ENCODE results near the gene PLET1. TPM values are rescaled to one million over a fixed set of nuclear protein-coding genes. Genes with fewer than 3 reads are reported as not detected.
"Not testable (repeated sequence)": the region's sequence is repeated elsewhere in the genome, so short reads cannot be mapped to it uniquely, and the experiment has no call there.

Gene PLET1
- total and polyA plus RNA-seq, 4 donors = 0.15 TPM; not detected in 3

DNA sequence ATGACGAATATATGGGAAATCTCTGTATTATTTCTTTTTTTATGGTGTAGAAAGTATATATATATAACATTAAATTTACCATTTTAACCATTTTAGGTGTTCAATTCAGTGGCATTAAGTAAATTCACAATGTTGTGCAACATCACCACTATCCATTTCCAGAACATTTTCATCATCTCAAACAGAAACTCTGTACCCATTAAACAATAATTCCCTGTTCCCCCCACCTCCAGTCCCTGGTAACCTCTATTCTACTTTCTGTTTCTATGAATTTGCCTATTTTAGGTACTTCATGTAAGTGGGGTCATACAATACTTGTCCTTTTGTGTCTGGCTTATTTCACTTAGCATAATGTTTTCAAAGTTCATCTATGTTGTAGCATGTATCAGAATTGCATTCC is 49.8 kb downstream of the PLET1 start:
- Histone ChIP-seq H3K27ac (ENCODE audit: low read depth, low read length) (no peak overlapping the region), H3K4me1 (ENCODE audit: control insufficient read depth, insufficient read depth, low read length) (no peaks in the 10 kb centered on the region), H3K27me3 (ENCODE audit: control insufficient read depth, insufficient read depth, low read length) (no peaks in the 10 kb centered on the region), H3K4me3 (ENCODE audit: low read depth, low read length) (no peak overlapping the region), H3K36me3 (ENCODE audit: control insufficient read depth, insufficient read depth, low read length) (no peaks in the 10 kb centered on the region), H3K9me3 (ENCODE audit: control insufficient read depth, insufficient read depth, low read length) (no peaks in the 10 kb centered on the region)
- no peak for DNase-seq (ENCODE audit: low read depth in 4 of 6, low spot score in 6 of 6)
- no CpG with 5 or more reads among the region's 1 CpG for WGBS (ENCODE audit: insufficient coverage)

GRCh38 chr11:112206071-112206470 is 54.6 kb downstream of the PLET1 start:
- H3K4me1 ChIP-seq (ENCODE audit: control insufficient read depth, insufficient read depth, low read length) = no peaks in the 10 kb centered on the region
- 96% methylated on average over 23 of the region's 23 CpGs for WGBS (ENCODE audit: insufficient coverage)
- no peak for DNase-seq (ENCODE audit: low read depth in 4 of 6, low spot score in 6 of 6)
- H3K27me3 ChIP-seq (ENCODE audit: control insufficient read depth, insufficient read depth, low read length) = no peaks in the 10 kb centered on the region
- H3K27ac ChIP-seq (ENCODE audit: low read depth, low read length) = no peak overlapping the region
- H3K36me3 ChIP-seq (ENCODE audit: control insufficient read depth, insufficient read depth, low read length) = no peaks in the 10 kb centered on the region
- H3K9me3 ChIP-seq (ENCODE audit: control insufficient read depth, insufficient read depth, low read length) = no peaks in the 10 kb centered on the region
- H3K4me3 ChIP-seq (ENCODE audit: low read depth, low read length) = no peak overlapping the region

DNA sequence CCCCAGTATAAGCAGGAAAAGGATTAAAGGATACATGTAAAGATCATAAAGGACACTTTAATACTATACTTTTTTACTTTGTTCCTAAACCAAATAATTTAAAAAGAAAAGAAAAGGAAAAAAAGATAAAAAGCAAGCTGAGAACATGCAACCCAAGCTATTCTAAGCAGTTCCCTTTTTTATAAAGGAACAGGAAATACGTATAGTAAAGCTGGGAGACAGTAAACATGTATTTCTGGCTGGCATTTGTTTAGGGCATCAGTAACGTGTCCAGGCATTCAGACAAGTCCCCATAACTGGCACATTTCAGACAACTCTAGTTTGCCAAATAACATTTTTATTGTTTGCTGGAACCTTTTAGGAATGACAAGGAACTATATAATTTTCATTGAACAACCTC is 60.4 kb downstream of the PLET1 start:
- Histone ChIP-seq H3K9me3 (ENCODE audit: control insufficient read depth, insufficient read depth, low read length) (no peaks in the 10 kb centered on the region), H3K27ac (ENCODE audit: low read depth, low read length) (no peak overlapping the region), H3K27me3 (ENCODE audit: control insufficient read depth, insufficient read depth, low read length) (no peaks in the 10 kb centered on the region), H3K36me3 (ENCODE audit: control insufficient read depth, insufficient read depth, low read length) (no peaks in the 10 kb centered on the region), H3K4me1 (ENCODE audit: control insufficient read depth, insufficient read depth, low read length) (no peaks in the 10 kb centered on the region), H3K4me3 (ENCODE audit: low read depth, low read length) (no peak overlapping the region)
- WGBS (ENCODE audit: insufficient coverage) = no CpG with 5 or more reads among the region's 2 CpGs
- no peak for DNase-seq (ENCODE audit: low read depth in 4 of 6, low spot score in 6 of 6)

- no CpG with 5 or more reads among the region's 4 CpGs for WGBS (ENCODE audit: insufficient coverage)
- DNase-seq (ENCODE audit: low read depth in 4 of 6, low spot score in 6 of 6); H3K4me1 ChIP-seq (ENCODE audit: control insufficient read depth, insufficient read depth, low read length); H3K4me3 ChIP-seq (ENCODE audit: low read depth, low read length); H3K27me3 ChIP-seq (ENCODE audit: control insufficient read depth, insufficient read depth, low read length); H3K36me3 ChIP-seq (ENCODE audit: control insufficient read depth, insufficient read depth, low read length); H3K27ac ChIP-seq (ENCODE audit: low read depth, low read length); H3K9me3 ChIP-seq (ENCODE audit: control insufficient read depth, insufficient read depth, low read length): not testable (repeated sequence)
Observed at GRCh38 chr11:112199101-112199500, 61.6 kb downstream of the PLET1 start.

Small RNAs within 50 kb of the gene (small RNA-seq; reads per million reads assigned to genes)
- gene MRPS36P4 (ENCODE audit: low replicate concordance) = not detected

Other genes with a start within 250 kb of the PLET1 start
- gene DLAT, start 235.5 kb downstream of the PLET1 start, total RNA-seq = 10 to 100 TPM; 36.5 to 58.3 TPM
- gene DLAT, start 235.5 kb downstream of the PLET1 start, polyA plus RNA-seq (ENCODE audit: insufficient read length in 2 of 2) = 10 to 100 TPM; 39.1 to 53.1 TPM
- 10 to 100 TPM in 1 of 2 donors, 1 to 10 TPM in 1; 5.4 to 12.9 TPM for gene PIH1D2, start 186.8 kb downstream of the PLET1 start, total RNA-seq
- 1 to 10 TPM; 5.3 to 9.3 TPM for gene PIH1D2, start 186.8 kb downstream of the PLET1 start, polyA plus RNA-seq (ENCODE audit: insufficient read length in 2 of 2)
- 10 to 100 TPM; 24.8 to 36.4 TPM for gene NKAPD1, start 186.6 kb downstream of the PLET1 start, total RNA-seq
- 10 to 100 TPM; 37.3 to 48.1 TPM for gene NKAPD1, start 186.6 kb downstream of the PLET1 start, polyA plus RNA-seq (ENCODE audit: insufficient read length in 2 of 2)
- 100 to 1,000 TPM in 1 of 2 donors, 10 to 100 TPM in 1; 73.3 to 122 TPM for gene TIMM8B, start 174.1 kb downstream of the PLET1 start, total RNA-seq
- gene TIMM8B, start 174.1 kb downstream of the PLET1 start, polyA plus RNA-seq (ENCODE audit: insufficient read length in 2 of 2) = 10 to 100 TPM; 74.7 to 80.2 TPM
- 100 to 1,000 TPM in 1 of 2 donors, 10 to 100 TPM in 1; 93.9 to 125 TPM for gene SDHD, start 174.0 kb downstream of the PLET1 start, total RNA-seq
- 10 to 100 TPM; 72.5 to 75.6 TPM for gene SDHD, start 174.0 kb downstream of the PLET1 start, polyA plus RNA-seq (ENCODE audit: insufficient read length in 2 of 2)
- gene IL18, start 96.8 kb downstream of the PLET1 start, total RNA-seq = 10 to 100 TPM in 1 of 2 donors, 1 to 10 TPM in 1; 7.8 to 18.2 TPM
- gene IL18, start 96.8 kb downstream of the PLET1 start, polyA plus RNA-seq (ENCODE audit: insufficient read length in 2 of 2) = 1 to 10 TPM; 3.3 to 5.8 TPM
- gene TEX12, start 93.5 kb downstream of the PLET1 start, total RNA-seq = under 1 TPM; 0.17 to 0.99 TPM
- gene TEX12, start 93.5 kb downstream of the PLET1 start, polyA plus RNA-seq (ENCODE audit: insufficient read length in 2 of 2) = under 1 TPM in 1 of 2 donors, not detected in 1; 0.14 TPM
- 10 to 100 TPM; 15.9 to 16.2 TPM for gene BCO2, start 85.3 kb downstream of the PLET1 start, total RNA-seq
- 10 to 100 TPM in 1 of 2 donors, 1 to 10 TPM in 1; 8.2 to 12.3 TPM for gene BCO2, start 85.3 kb downstream of the PLET1 start, polyA plus RNA-seq (ENCODE audit: insufficient read length in 2 of 2)
- 10 to 100 TPM; 49.0 to 50.2 TPM for gene PTS, start 34.4 kb downstream of the PLET1 start, total RNA-seq
- 10 to 100 TPM; 96.2 to 97.1 TPM for gene PTS, start 34.4 kb downstream of the PLET1 start, polyA plus RNA-seq (ENCODE audit: insufficient read length in 2 of 2)